Measurements from ENCODE around the gene PDIK1L. TPM values are rescaled to one million over a fixed set of nuclear protein-coding genes. Genes with fewer than 3 reads are reported as not detected.

The PDIK1L gene
- polyA plus RNA-seq, 1 donor (not counting 4 experiments of a cell fraction or from before 2014, with no cell fraction given) = 2.8 TPM

- Histone ChIP-seq H3K27ac (ENCODE audit: control insufficient read depth, insufficient read depth, low read length) (no peak overlapping the region), H3K9me3 (ENCODE audit: control insufficient read depth, low read depth, low read length) (no peaks in the 10 kb centered on the region), H3K79me2 (ENCODE audit: control insufficient read depth, insufficient read depth, low read length) (peaks cover 7% of the 10 kb centered on the region), H3K9me1 (ENCODE audit: control insufficient read depth, extremely low read depth, insufficient read depth, low read length) (no peaks in the 10 kb centered on the region), H3K27me3 (ENCODE audit: control insufficient read depth, extremely low read depth, insufficient read depth, low read length) (no peaks in the 10 kb centered on the region), H3K4me1 (ENCODE audit: control insufficient read depth, extremely low read depth, insufficient read depth, low read length) (peaks cover 18% of the 10 kb centered on the region), H3K4me2 (ENCODE audit: control insufficient read depth, extremely low read depth, insufficient read depth, low read depth, low read length) (peak overlapping the region; percentile 81), H3K9ac (ENCODE audit: control insufficient read depth, extremely low read depth, insufficient read depth, low read length) (peak overlapping the region; percentile 80), H4K20me1 (ENCODE audit: control insufficient read depth, extremely low read depth, insufficient read depth, low read length) (no peaks in the 10 kb centered on the region), H2AFZ (ENCODE audit: control insufficient read depth, low read length) (peak overlapping the region; percentile 13), H3K36me3 (ENCODE audit: control insufficient read depth in 2 of 2, extremely low read depth in 1 of 2, insufficient read depth in 2 of 2, low read length in 2 of 2) (peaks cover 2 to 6% of the 10 kb centered on the region in 2 experiments), H3K4me3 (ENCODE audit: control insufficient read depth in 2 of 3, extremely low read depth in 1 of 3, insufficient read depth in 2 of 3, low read depth in 1 of 3, low read length in 3 of 3) (no peak overlapping the region)
- TF ChIP-seq EZH2 (IDR thresholded peaks at IDR 0.05; ENCODE audit: low read length) (no peak), CTCF (optimal IDR thresholded peaks at IDR 0.05 in 1 of 3, IDR thresholded peaks at IDR 0.05 in 1 of 3, conservative IDR thresholded peaks at IDR 0.05 in 1 of 3; ENCODE audit: extremely low read depth in 1 of 3, insufficient read depth in 2 of 3, low read length in 3 of 3) (no peak)
- dilution Hi-C loops (cut with MboI; ENCODE audit: extremely low pct_ligation_motif_present, low sequenced_read_pairs) = no loop called here
- FAIRE-seq (no peak), DNase-seq (ENCODE audit: low read depth, low spot score) (no peak)
Measured at GRCh38 chr1:26109229-26110164, 2.1 kb upstream of the PDIK1L start.

DNA sequence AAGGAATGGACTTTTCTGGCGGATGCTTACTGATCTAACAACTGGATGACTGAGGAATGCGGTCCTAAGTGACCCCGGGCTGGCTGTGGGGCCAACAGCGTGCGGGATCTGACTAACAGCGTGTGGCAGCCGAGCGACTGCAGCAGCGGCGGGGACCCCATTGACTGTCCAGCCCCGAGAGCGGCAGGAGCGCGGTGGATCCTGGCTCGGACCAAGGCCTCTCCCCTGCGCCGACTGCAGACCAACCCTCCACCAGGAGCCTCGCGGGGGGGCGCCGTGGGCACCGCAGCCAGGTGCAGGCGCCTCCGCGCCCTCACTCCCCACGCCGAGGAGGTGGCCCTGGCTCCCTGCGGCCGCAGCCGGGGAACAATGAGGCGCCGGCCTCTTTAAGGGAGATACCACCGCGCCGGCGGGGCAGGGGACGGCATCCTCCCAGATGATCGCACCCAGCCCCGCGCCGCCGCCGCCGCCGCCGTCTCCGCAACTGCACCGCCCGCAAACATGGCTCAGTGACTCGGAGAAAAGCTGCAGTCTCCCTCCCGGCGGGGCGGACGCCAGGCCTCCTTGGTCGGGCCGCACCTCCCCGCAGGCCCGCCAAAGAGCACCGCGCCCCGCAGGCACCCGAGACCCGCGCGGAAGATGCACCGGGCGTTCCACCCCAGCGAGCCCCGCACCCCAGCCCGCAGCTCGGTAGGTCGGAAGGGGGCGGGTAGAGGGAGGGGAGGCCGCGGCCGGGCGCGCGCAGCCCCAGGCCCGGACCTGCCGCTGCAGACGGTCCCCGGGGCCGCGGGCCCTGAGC lies 694 bp upstream of the PDIK1L start:
- dilution Hi-C loops (cut with MboI; ENCODE audit: extremely low pct_ligation_motif_present, low sequenced_read_pairs) = no loop called here
- Histone ChIP-seq H3K9ac (ENCODE audit: control insufficient read depth, extremely low read depth, insufficient read depth, low read length) (peak overlapping the region; percentile 80), H2AFZ (ENCODE audit: control insufficient read depth, low read length) (peak overlapping the region; percentile 85), H3K4me1 (ENCODE audit: control insufficient read depth, extremely low read depth, insufficient read depth, low read length) (peaks cover 18% of the 10 kb centered on the region), H3K27ac (ENCODE audit: control insufficient read depth, insufficient read depth, low read length) (peak overlapping the region; percentile 58), H4K20me1 (ENCODE audit: control insufficient read depth, extremely low read depth, insufficient read depth, low read length) (no peaks in the 10 kb centered on the region), H3K9me3 (ENCODE audit: control insufficient read depth, low read depth, low read length) (no peaks in the 10 kb centered on the region), H3K9me1 (ENCODE audit: control insufficient read depth, extremely low read depth, insufficient read depth, low read length) (no peaks in the 10 kb centered on the region), H3K79me2 (ENCODE audit: control insufficient read depth, insufficient read depth, low read length) (peaks cover 7% of the 10 kb centered on the region), H3K4me2 (ENCODE audit: control insufficient read depth, extremely low read depth, insufficient read depth, low read depth, low read length) (peak overlapping the region; percentile 81), H3K4me3 (ENCODE audit: control insufficient read depth in 2 of 3, extremely low read depth in 1 of 3, insufficient read depth in 2 of 3, low read depth in 1 of 3, low read length in 3 of 3) (peak overlapping the region; percentile 71 to 99 (median 79)), H3K27me3 (ENCODE audit: control insufficient read depth, extremely low read depth, insufficient read depth, low read length) (no peaks in the 10 kb centered on the region), H3K36me3 (ENCODE audit: control insufficient read depth in 2 of 2, extremely low read depth in 1 of 2, insufficient read depth in 2 of 2, low read length in 2 of 2) (peaks cover 2 to 6% of the 10 kb centered on the region in 2 experiments)
- DNase-seq (ENCODE audit: low read depth, low spot score) (no peak), FAIRE-seq (no peak)
- no peak for TF ChIP-seq CTCF (optimal IDR thresholded peaks at IDR 0.05 in 1 of 3, IDR thresholded peaks at IDR 0.05 in 1 of 3, conservative IDR thresholded peaks at IDR 0.05 in 1 of 3; ENCODE audit: extremely low read depth in 1 of 3, insufficient read depth in 2 of 3, low read length in 3 of 3)
- no peak for TF ChIP-seq EZH2 (IDR thresholded peaks at IDR 0.05; ENCODE audit: low read length)

All from keratinocyte (primary cell).